Lung (tissue), 12 donors: ENCODE data around the gene HS3ST4. TPM values are rescaled to one million over a fixed set of nuclear protein-coding genes. Genes with fewer than 3 reads are reported as not detected.

Experiments
- ATAC-seq: fragments of 200-7000 bp; cut with Tn5 transposase; one replicate; pipeline ENCODE4 v1.9.1; 2020; ENCODE audit warnings: moderate number of reproducible peaks; ENCODE audit not compliant: insufficient read depth, low FRiP score
- DNase-seq, 3 donors: peaks; one replicate each; pipeline ENCODE4 v3.0.0-alpha.2; 2013 to 2017
- H3K27ac ChIP-seq, 2 donors: one replicate each; pipeline ENCODE4 v1.5.1; 2013; ENCODE audit warnings: mild to moderate bottlenecking in 2 of 2, moderate library complexity in 2 of 2, control low read depth in 1 of 2, inconsistent platforms in 1 of 2, low read depth in 1 of 2, low read length in 1 of 2
- H3K27me3 ChIP-seq, 3 donors: one replicate each; pipeline ENCODE4 v1.5.1; 2013; ENCODE audit warnings: low read length in 2 of 3; ENCODE audit not compliant: control insufficient read depth in 3 of 3, insufficient read depth in 3 of 3
- H3K36me3 ChIP-seq, 4 donors: one replicate each; pipeline ENCODE4 v1.5.1; 2013; ENCODE audit warnings: low read length in 4 of 4, mild to moderate bottlenecking in 1 of 4, moderate library complexity in 1 of 4; ENCODE audit not compliant: control insufficient read depth in 4 of 4, insufficient read depth in 4 of 4
- H3K4me1 ChIP-seq, 5 donors: one replicate each; pipeline ENCODE4 v1.5.1; 2013; ENCODE audit warnings: low read length in 5 of 5, mild to moderate bottlenecking in 2 of 5, moderate library complexity in 1 of 5; ENCODE audit not compliant: control insufficient read depth in 5 of 5, insufficient read depth in 5 of 5
- H3K4me3 ChIP-seq: one replicate; pipeline ENCODE4 v1.5.1; 2013; ENCODE audit warnings: mild to moderate bottlenecking, control low read depth, moderate library complexity
- H3K9ac ChIP-seq, 2 donors: one replicate each; pipeline ENCODE4 v1.5.1; 2013; ENCODE audit warnings: low read length in 2 of 2, control low read depth in 1 of 2; ENCODE audit not compliant: insufficient read depth in 1 of 2
- H3K9me3 ChIP-seq, 4 donors: one replicate each; pipeline ENCODE4 v1.5.1; 2013; ENCODE audit warnings: low read length in 3 of 4, mild to moderate bottlenecking in 1 of 4, moderate library complexity in 1 of 4; ENCODE audit not compliant: control insufficient read depth in 4 of 4, insufficient read depth in 3 of 4
- CTCF ChIP-seq: IDR thresholded peaks from 2 replicates; pipeline ENCODE4 v1.5.1; 2012; ENCODE audit warnings: mild to moderate bottlenecking; ENCODE audit errors: control extremely low read depth, extremely low read depth
- whole genome bisulfite sequencing, 2 donors: extraction: QIAGEN DNeasy Blood & Tissue Kit; methylation state at CpG; one replicate each; pipeline ENCODE4 v1.1.7; 2013; 5-methylcytosine and 5-hydroxymethylcytosine counted together
- polyA plus RNA-seq, 2 donors: library from polyadenylated mRNA; stranded (reverse); fragments of 200-250 nt; gene quantifications; one replicate each; pipeline ENCODE4 v1.2.1, GENCODE V29; 2013
- total RNA-seq, 2 donors: library from RNA; depleted of rRNA in 1 of 2; stranded (reverse); fragments of >200 nt in 1 of 2; gene quantifications; one replicate each; pipeline ENCODE4 v1.2.1, GENCODE V29; 2014 to 2021
- donor health status: control.
- donor health status: control.
- donor health status: Bipolar disorder and iron deficiency.
- donor health status: healthy.
- donor health status: DM: yes; HTN: yes; CAD: no.

The HS3ST4 gene
- total and polyA plus RNA-seq, 4 donors: 0.06 to 0.15 TPM; not detected in 2

GRCh38 chr16:26041952-26042668, 350.4 kb downstream of the HS3ST4 start:
- no peaks in the 10 kb centered on the region for H3K4me1 ChIP-seq
- H3K4me3 ChIP-seq: no peak overlapping the region
- no peak for DNase-seq
- H3K9ac ChIP-seq: no peak overlapping the region
- no peaks in the 10 kb centered on the region for H3K36me3 ChIP-seq
- no peak overlapping the region for H3K27ac ChIP-seq
- no peak for ATAC-seq
- no peaks in the 10 kb centered on the region for H3K27me3 ChIP-seq
- no peak for TF ChIP-seq CTCF
- no peaks in the 10 kb centered on the region for H3K9me3 ChIP-seq
- 85 to 88% methylated on average over 9 of the region's 9 CpGs for WGBS, 2 donors

- Histone ChIP-seq H3K4me3 (no peak overlapping the region), H3K9me3 (peaks cover 0 to 6% (median 0%) of the 10 kb centered on the region in 4 donors), H3K9ac (no peak overlapping the region), H3K27ac (no peak overlapping the region), H3K36me3 (no peaks in the 10 kb centered on the region), H3K27me3 (no peaks in the 10 kb centered on the region), H3K4me1 (no peaks in the 10 kb centered on the region)
- no peak for DNase-seq
- WGBS, 2 donors: 59 to 71% methylated on average over 9 of the region's 9 CpGs
- no peak for TF ChIP-seq CTCF
- no peak for ATAC-seq
Observed at GRCh38 chr16:26050472-26050871, 358.7 kb downstream of the HS3ST4 start.

GRCh38 chr16:26051063-26051462, 359.3 kb downstream of the HS3ST4 start:
- WGBS, 2 donors: 20% methylated on average over 2 of the region's 2 CpGs
- H3K27ac ChIP-seq: no peak overlapping the region
- H3K9ac ChIP-seq: no peak overlapping the region
- no peak overlapping the region for H3K4me3 ChIP-seq
- no peak for TF ChIP-seq CTCF
- no peaks in the 10 kb centered on the region for H3K36me3 ChIP-seq
- no peaks in the 10 kb centered on the region for H3K4me1 ChIP-seq
- H3K9me3 ChIP-seq: peaks cover 0 to 6% (median 0%) of the 10 kb centered on the region in 4 donors
- DNase-seq (no peak), ATAC-seq (no peak)
- H3K27me3 ChIP-seq: no peaks in the 10 kb centered on the region

GRCh38 chr16:26053889-26054288, 362.1 kb downstream of the HS3ST4 start:
- no peaks in the 10 kb centered on the region for H3K4me1 ChIP-seq
- no peak overlapping the region for H3K4me3 ChIP-seq
- no peak overlapping the region for H3K27ac ChIP-seq
- H3K9ac ChIP-seq: no peak overlapping the region
- no peaks in the 10 kb centered on the region for H3K27me3 ChIP-seq
- peaks cover 0 to 12% (median 0%) of the 10 kb centered on the region in 4 donors for H3K9me3 ChIP-seq
- no peak for DNase-seq
- ATAC-seq: no peak
- H3K36me3 ChIP-seq: no peaks in the 10 kb centered on the region
- no peak for TF ChIP-seq CTCF
- 90 to 94% methylated on average over 3 of the region's 3 CpGs for WGBS, 2 donors
